ENCODE results near the gene BANF2. TPM values are rescaled to one million over a fixed set of nuclear protein-coding genes. Genes with fewer than 3 reads are reported as not detected.

BANF2 gene
- polyA plus RNA-seq, 1 of the 3 experiments (the other 2 are of a cell fraction), result not detected

DNA sequence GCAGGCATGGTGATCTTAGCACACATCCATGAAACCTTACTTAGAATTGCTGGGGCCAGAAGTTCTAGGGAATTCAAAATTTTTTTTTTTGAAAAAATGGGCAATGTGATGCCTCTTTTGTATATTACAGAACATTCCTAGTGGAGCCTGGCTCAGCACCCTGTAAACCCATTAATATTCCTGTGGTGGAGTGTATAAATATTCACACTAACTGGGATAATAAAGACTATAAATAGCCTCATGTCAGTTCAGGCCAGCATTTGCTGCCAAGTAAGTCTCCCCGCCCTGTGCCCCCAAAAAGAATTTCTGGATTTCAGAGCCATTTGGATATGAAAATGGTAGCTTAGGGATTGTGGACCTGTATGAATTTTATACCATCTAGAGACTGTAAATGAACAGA, 14.8 kb downstream of the BANF2 start:
- no peaks in the 10 kb centered on the region; the same call in 1 of the 2 replicates for H3K27me3 ChIP-seq (ENCODE audit: insufficient read depth)
- DNase-seq, result no peak
- H3K36me3 ChIP-seq (replicated peaks in 1 of 2; ENCODE audit: control insufficient read depth in 1 of 2, insufficient read depth in 2 of 2, low read length in 1 of 2), result no peaks in the 10 kb centered on the region
- no peaks in the 10 kb centered on the region for H3K9me2 ChIP-seq
- no peaks in the 10 kb centered on the region for H4K20me1 ChIP-seq (ENCODE audit: insufficient read depth)
- H3K9ac ChIP-seq, result no peak overlapping the region
- TF ChIP-seq NFIC (IDR thresholded peaks at IDR 0.05; ENCODE audit: borderline replicate concordance) (no peak), PBX3 (IDR thresholded peaks at IDR 0.05) (no peak), TEAD4 (IDR thresholded peaks at IDR 0.05; ENCODE audit: borderline replicate concordance, insufficient read depth) (no peak), RFX5 (IDR thresholded peaks at IDR 0.05; ENCODE audit: low read length) (no peak), RAD21 (IDR thresholded peaks at IDR 0.05; ENCODE audit: low read length) (no peak), MXI1 (IDR thresholded peaks at IDR 0.05; ENCODE audit: low read depth, low read length) (no peak), REST (IDR thresholded peaks at IDR 0.05; ENCODE audit: low read depth, low read length) (no peak), RCOR1 (IDR thresholded peaks at IDR 0.05; ENCODE audit: low read length) (no peak), JUND (IDR thresholded peaks at IDR 0.05) (no peak), SIN3A (IDR thresholded peaks at IDR 0.05; ENCODE audit: borderline replicate concordance, low read depth, low read length) (no peak), MEF2A (IDR thresholded peaks at IDR 0.05; ENCODE audit: borderline replicate concordance, low read depth) (no peak), GABPA (IDR thresholded peaks at IDR 0.05; ENCODE audit: low read depth) (no peak), GATA2 (CRISPR knock-in tag; IDR thresholded peaks at IDR 0.05) (no peak), FOXM1 (IDR thresholded peaks at IDR 0.05; ENCODE audit: low read depth) (no peak)
- TF ChIP-seq, protein P1, sequence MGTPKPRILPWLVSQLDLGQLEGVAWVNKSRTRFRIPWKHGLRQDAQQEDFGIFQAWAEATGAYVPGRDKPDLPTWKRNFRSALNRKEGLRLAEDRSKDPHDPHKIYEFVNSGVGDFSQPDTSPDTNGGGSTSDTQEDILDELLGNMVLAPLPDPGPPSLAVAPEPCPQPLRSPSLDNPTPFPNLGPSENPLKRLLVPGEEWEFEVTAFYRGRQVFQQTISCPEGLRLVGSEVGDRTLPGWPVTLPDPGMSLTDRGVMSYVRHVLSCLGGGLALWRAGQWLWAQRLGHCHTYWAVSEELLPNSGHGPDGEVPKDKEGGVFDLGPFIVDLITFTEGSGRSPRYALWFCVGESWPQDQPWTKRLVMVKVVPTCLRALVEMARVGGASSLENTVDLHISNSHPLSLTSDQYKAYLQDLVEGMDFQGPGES (IDR thresholded peaks at IDR 0.05; ENCODE audit: low read depth, low read length), result no peak
- TF ChIP-seq, protein P2, sequence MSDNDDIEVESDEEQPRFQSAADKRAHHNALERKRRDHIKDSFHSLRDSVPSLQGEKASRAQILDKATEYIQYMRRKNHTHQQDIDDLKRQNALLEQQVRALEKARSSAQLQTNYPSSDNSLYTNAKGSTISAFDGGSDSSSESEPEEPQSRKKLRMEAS (IDR thresholded peaks at IDR 0.05; ENCODE audit: low read depth), result no peak
- CTCF ChIA-PET, result interaction anchor here (1.2 kb wide), 1 partner anchor 14 kb away, joined by 3 read pairs; no protein-coding TSS in a partner anchor
- H3K79me2 ChIP-seq (ENCODE audit: insufficient read depth), result no peaks in the 10 kb centered on the region
- POLR2A ChIA-PET, result no interaction called here
- no peaks in the 10 kb centered on the region for H3K9me3 ChIP-seq
- 64% methylated on average over 1 of the region's 1 CpG for WGBS (ENCODE audit: low lambda C conversion rate)
- no peak overlapping the region for H3K4me2 ChIP-seq
- H3K4me1 ChIP-seq (ENCODE audit: control insufficient read depth in 1 of 2, insufficient read depth in 2 of 2, low read depth in 1 of 2, low read length in 1 of 2), result no peaks in the 10 kb centered on the region
- no peak overlapping the region for H3K4me3 ChIP-seq (ENCODE audit: low read depth in 2 of 2, low read length in 1 of 2)
- no peak overlapping the region for H3K27ac ChIP-seq (ENCODE audit: low read depth in 2 of 2, low read length in 1 of 2)
- H3F3A ChIP-seq (replicated peaks; ENCODE audit: insufficient read depth), result no peaks in the 10 kb centered on the region
- no peak overlapping the region for H2AFZ ChIP-seq (ENCODE audit: low read depth)
